ENCODE data around the gene ADRB2.
"Not testable (repeated sequence)": the region's sequence is repeated elsewhere in the genome, so short reads cannot be mapped to it uniquely, and the experiment has no call there.

ADRB2 gene

DNA sequence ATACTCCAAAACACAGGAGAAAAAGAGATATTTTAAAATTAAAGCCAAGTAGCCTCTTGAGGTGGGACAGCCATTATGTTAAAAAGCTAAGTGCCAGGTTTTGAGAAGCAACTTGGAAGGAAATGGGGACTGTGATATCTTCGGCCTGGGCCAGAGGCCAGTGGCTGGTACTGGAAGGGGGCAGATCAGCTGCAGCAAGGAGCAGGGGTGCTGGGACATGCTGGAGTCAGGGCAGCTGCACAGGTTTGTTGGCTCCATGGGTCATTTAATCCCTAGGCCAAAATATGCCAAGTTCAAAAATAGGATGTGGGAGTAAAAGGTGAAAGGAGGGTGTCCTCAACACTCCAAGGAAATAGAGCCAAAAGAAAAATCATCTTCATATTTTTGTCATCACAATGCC lies 30.0 kb downstream of the ADRB2 start:
- DNase-seq: no peak

DNA sequence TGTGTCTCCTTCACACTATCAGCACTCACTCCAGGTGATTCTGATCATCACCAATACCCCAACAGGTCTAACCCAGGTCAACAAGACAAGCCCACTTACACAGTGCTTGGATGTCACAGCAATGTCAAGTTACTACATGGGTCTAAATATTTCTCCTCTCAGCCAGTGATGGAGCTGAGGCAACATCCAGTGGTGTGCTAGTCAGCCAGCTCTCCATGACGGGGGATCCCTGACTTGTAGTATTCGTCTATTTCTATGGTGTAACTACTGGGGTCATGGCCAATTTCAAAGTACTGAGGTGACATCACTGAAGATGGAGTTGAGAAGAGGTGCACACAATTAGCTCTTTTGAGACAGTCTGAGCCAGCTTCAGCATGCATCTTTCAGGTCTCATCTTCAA lies 31.1 kb downstream of the ADRB2 start:
- no peak for DNase-seq

DNA sequence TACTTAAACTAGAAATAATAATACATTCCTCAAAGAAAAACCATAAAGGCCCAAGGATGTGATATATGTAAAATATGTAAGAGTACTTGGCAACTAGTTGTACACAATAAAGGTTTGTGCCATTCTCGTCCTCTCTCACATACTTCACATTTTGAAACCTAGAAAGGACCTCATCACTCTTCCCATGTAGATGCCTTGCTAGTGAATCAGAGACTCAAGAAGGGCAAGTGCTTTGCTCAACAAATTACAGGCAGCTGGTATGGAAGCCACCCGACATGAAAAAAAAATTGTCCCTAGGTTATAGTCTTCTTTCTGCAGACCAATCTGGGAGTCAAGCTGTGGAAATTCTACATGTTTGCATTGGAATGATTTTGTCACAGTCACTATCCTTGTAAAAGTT lies 31.7 kb downstream of the ADRB2 start:
- no peak for DNase-seq

DNA sequence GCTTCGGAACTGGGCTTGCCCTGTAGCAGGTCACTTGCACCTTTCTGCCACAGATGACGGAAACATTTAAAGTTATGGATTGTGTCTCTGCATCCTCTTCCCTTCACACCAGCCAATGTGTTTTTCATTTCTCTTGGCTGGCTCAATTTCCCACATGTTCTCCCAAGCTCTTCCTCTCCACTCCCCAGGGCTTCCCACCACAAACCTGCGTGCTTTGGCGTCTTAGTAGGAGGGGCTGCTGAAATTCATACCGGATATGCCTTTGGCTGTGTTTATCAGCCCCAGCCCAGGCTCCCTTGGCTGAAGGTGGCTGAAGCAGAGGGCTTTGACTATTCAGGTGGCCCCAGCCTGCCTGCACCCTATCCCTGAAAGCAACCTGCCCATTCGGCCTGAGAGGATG lies 32.1 kb downstream of the ADRB2 start:
- DNase-seq: no peak

DNA sequence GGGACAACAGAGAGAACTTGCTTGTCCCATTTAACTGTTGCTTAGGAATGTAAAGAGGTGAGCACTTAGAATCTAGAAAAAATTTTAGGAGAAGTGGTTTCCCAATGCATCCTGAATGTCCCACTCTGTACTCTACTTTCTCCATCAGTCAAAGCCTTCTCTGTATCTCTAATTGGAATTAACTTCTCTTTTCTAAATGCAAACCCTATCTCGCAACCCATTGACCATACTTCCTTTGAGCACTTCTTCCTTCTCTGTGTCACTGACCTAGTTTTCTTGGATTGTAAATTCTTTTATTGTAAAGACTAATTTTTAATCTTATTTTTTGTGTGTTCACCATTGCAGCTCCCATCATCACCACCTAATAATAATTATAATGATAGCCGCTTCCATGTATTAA lies 33.3 kb downstream of the ADRB2 start:
- no peak for DNase-seq

DNA sequence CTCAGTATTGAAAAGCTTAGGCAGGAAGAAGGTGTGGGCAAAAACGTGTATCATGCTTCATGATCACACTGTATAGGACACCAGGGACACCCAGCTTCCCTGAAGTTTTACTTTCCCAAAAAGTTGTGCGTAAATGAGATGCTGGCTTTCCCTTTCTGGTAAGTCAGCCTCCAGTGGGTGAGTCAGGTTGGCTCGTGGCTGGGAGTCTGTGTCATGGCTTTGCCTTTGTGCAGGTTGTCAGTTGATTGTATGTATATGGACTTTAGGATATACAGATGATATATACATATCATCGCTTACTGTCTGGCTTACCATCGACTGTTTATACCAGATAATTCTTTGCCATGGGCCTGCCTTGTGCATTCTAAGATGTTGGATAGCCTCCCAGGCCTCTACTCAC lies 34.2 kb downstream of the ADRB2 start:
- no peak for DNase-seq

DNA sequence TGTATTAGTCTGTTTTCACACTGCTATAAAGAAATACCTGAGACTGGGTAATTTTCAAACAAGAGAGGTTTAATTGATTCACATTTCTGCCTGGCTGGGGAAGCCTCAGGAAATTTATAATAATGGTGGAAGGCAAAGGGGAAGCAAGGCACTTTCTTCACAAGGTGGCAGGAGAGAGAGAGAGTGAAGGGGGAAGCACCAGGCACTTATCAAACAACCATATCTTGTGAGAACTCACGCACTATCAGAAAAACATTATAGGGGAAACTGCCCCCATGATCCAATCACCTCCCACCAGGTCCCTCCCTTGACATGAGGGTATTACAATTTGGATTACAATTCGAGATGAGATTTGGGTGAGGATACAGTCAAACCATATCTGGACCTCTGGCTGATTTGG lies 34.7 kb downstream of the ADRB2 start:
- DNase-seq: no peak

DNA sequence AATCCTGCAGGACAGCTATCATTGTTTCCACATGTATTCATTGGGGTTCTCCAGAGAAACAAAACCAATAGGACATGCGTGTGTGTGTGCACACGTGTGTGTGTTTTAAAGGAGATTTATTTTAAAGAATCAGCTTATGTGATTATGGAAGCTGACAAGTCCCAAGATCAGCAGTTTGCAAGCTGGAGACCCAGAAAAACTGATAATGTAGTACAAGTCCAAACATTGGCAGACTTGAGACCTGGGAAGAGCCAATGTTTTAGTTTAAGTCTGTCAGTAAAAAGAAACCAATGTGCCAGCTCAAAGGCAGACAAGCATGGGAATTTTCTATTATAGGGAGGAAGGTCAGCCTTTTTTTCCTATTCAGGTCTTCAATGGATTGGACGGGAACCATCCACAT lies 35.3 kb downstream of the ADRB2 start:
- DNase-seq: no peak

DNA sequence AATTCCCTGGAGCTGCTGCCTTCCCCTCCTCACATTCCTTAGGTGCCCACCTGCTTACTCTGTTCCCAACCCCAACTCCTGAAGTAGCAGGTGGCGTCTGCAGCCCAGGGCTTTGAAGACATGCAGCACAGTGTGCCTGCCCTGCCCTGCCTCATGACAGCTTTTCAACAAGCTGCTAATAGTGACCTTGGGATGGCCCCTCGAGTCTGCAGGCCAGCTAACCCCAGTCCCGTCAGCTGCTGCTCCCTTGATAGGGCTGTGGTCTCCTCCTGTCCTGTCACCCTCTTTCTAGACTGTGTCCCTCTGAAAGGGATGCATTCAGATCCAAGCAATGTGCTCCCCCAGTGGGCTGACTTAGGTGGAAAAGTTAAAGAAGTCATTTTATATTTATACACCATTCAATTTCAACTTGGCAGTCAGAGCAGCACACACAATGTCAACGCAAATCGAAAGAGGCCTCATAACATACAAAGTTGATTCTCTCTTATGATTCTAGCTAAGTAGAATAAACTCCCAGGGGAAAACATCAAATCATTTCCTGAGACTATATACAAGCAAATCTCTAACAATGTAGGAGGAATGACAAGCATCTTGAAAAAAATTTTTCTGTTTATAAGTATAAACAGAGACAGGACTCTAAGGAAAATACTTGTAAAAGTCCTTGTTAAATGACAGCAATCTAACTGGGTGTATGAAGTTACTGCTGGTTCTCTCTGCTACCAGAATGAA lies 37.9 kb downstream of the ADRB2 start:
- DNase-seq: no peak

DNA sequence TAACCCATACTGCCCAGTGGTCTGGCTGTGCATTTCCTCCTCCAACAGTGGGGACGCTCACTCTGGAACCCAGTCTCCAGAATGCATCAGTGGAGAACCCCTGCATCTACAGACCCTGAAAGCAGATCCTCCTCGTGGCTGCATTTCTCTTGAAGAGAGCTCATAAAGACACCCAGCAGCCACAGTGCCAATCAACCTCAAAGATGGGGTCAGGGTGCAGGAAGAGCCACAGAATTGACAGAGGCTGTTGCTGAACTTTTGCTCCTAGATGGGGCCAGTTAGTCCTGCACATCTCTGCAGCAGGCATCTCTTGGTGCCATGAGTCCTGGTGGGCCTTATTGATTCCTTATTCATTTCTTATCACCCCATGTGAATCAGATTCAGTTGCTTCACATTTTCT lies 39.6 kb downstream of the ADRB2 start:
- no peak for DNase-seq

DNA sequence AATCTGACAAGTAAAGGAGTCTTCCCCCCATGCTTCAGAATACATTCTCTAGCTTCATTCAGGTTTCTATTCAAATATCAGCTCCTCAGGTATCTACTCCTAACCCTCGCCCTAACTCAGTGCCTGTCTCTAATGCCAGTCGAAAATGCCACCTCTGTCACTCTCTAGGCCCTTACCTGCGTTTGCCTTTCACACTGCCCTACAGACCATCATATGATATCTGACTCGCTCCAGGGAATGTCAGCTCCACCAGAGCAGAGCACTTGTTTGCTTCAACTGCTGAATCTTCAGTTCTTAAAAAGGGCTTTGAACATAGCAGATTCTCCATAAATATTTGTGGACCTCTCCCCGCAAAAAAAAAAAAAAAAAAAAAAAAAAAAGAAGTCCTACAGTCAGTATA lies 46.7 kb downstream of the ADRB2 start:
- DNase-seq: no peak

DNA sequence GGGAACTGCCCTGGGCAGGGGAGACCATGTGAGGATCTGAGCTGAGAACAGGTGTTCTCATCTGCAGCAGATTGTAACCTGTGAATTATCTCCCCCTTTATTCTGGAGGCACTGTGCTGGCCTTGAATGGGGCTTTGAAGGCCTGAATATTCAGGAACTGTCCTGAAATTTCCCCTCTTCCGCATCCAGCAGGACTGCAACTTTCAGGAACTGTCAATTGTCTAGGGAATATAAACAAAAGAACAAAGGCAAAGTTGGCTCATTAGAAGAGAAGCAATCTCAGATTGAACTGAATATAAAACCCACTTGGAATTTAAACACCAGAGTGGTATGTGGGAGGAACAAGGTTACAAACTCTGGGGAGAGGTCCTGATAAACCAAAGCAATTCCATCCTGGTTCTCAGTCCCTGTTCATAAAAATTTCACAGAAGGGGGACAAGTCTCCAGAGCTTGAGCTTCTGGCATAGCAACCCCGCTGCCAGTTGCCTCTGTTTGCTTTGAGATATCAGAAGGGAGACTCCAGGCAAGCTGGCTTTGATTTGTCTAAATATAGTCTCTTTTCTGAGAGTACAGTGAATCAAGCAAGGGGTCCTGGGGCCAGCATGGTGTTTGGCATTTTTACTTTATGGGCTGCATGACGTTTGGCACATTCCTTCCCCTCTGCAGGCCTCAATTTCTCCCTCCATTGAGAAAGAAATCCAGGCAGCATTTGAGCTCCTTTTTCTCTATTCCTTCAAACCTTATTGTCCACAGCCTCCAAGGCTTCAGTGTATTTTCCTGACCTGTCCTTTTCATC lies 47.5 kb downstream of the ADRB2 start:
- no peak for DNase-seq

DNA sequence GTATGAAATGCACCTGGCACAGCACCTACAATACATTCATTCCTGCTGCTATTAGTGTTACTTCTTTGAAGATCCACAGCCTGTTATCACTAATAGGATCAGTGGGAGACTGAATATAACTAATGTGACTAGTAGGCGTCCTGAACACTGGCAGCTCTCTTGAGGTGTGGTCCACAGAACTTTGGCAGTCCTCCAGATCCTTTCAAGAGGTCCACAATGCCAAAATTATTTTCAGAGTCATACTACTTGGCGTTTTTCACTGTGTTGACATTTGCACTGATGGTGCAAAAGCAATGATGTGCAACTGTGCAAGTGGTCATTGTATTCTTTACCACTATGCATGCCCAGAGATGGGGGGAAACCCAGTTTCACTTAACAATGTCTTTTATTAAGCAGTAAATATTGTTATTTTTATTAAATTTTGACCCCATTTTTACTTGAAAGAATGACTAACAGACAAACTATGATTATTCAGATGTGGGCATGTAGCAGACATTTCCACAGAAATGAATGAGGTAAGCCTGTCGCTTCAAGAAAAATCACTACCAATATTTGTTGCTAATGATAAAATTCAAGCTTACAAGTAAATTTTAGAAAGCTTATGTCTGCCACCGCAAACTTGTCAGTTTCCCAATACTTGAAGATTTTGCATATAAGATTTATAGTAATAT lies 48.9 kb downstream of the ADRB2 start:
- DNase-seq: no peak

DNA sequence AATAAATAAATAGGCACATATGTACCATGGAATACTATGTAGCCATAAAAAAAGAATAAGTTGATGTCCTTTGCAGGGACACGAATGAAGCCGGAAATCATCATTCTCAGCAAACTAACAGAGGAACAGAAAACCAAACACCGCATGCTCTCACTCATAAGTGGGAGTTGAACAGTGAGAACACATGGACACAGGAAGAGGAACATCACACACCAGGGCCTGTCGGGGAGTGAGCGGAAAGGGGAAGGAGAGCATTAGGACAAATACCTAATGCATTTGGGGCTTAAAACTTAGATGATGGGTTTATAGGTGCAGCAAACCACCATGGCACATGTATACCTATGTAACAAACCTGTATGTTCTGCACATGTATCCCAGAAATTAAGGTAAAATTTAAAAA lies 51.0 kb downstream of the ADRB2 start:
- not testable (repeated sequence) for DNase-seq
